WTC11 (cell line): ENCODE data around the gene TMEM92. TPM values are rescaled to one million over a fixed set of nuclear protein-coding genes. Genes with fewer than 3 reads are reported as not detected.
A peak's percentile ranks its signal among the peaks of the same experiment; 100 is the strongest.

Source experiments
- ATAC-seq: fragments of 200-7000 bp; cut with Tn5 transposase; 2 replicates; pipeline ENCODE4 v1.10.0; 2021; ENCODE audit warnings: mild to moderate bottlenecking, moderate library complexity
- CTCF ChIA-PET: fragments of 300-600 bp; sonication (Branson Sonifier 250); formaldehyde crosslinking; loops from one replicate; lab custom pipeline; 2021; ENCODE audit warnings: antibody characterized with exemption; lab: Charles Lee
- POLR2A ChIA-PET: fragments of 350-600 bp; sonication (Branson Sonifier 250); formaldehyde crosslinking; loops from one replicate; lab custom pipeline; 2021; ENCODE audit warnings: antibody characterized with exemption; lab: Charles Lee
- DNase-seq: peaks from one replicate; pipeline ENCODE4 v3.0.0; 2021; ENCODE audit warnings: low spot score
- H3K27ac Mint-ChIP-seq: 2 replicates; pipeline ENCODE4 v1.8.0; 2021; ENCODE audit warnings: mixed read lengths
- H3K27me3 Mint-ChIP-seq: 2 replicates; pipeline ENCODE4 v1.8.0; 2021; ENCODE audit warnings: low read depth, mild to moderate bottlenecking, moderate library complexity, mixed read lengths
- H3K36me3 Mint-ChIP-seq: 2 replicates; pipeline ENCODE4 v1.8.0; 2021; ENCODE audit warnings: mixed read lengths
- H3K4me1 Mint-ChIP-seq: 2 replicates; pipeline ENCODE4 v1.8.0; 2022; ENCODE audit warnings: mixed read lengths
- H3K4me3 Mint-ChIP-seq: 2 replicates; pipeline ENCODE4 v1.8.0; 2021; ENCODE audit warnings: mild to moderate bottlenecking, moderate library complexity, mixed read lengths
- H3K9me3 Mint-ChIP-seq: 2 replicates; pipeline ENCODE4 v1.8.0; 2021; ENCODE audit warnings: mixed read lengths
- AR ChIP-seq: fragments of 250-450 bp; sonication (Bioruptor Pico); IDR thresholded peaks from 2 replicates; pipeline ENCODE4 v1.9.0; 2021; ENCODE audit warnings: mild to moderate bottlenecking
- ATF3 ChIP-seq: sonication (generic); formaldehyde crosslinking; conservative IDR thresholded peaks from 2 replicates; pipeline ENCODE4 v1.8.1; 2022; ENCODE audit warnings: mild to moderate bottlenecking, missing genetic modification reagents
- ESRRA ChIP-seq: sonication (generic); formaldehyde crosslinking; IDR thresholded peaks from 2 replicates; pipeline ENCODE4 v1.8.1; 2022; ENCODE audit warnings: mild to moderate bottlenecking, missing genetic modification reagents, borderline replicate concordance
- FOXJ3 ChIP-seq: sonication (generic); formaldehyde crosslinking; IDR thresholded peaks from 2 replicates; pipeline ENCODE4 v1.9.0; 2021; ENCODE audit warnings: missing genetic modification reagents, mild to moderate bottlenecking, borderline replicate concordance
- JAZF1 ChIP-seq: fragments of 250-450 bp; sonication (Bioruptor Pico); IDR thresholded peaks from 2 replicates; pipeline ENCODE4 v1.9.0; 2021; ENCODE audit warnings: moderate library complexity, mild to moderate bottlenecking, inconsistent platforms
- MAX ChIP-seq: sonication (generic); formaldehyde crosslinking; IDR thresholded peaks from 2 replicates; pipeline ENCODE4 v1.8.0; 2022; ENCODE audit warnings: mild to moderate bottlenecking, missing genetic modification reagents
- MXD4 ChIP-seq: fragments of 250-450 bp; sonication (Bioruptor Pico); IDR thresholded peaks from 2 replicates; pipeline ENCODE4 v1.8.0; 2021; ENCODE audit warnings: mild to moderate bottlenecking, moderate library complexity, borderline replicate concordance
- NFE2L1 ChIP-seq: sonication (generic); formaldehyde crosslinking; IDR thresholded peaks from 2 replicates; pipeline ENCODE4 v1.8.1; 2023; ENCODE audit warnings: missing genetic modification reagents
- RORB ChIP-seq: fragments of 250-450 bp; sonication (Bioruptor Pico); IDR thresholded peaks from 2 replicates; pipeline ENCODE4 v1.9.0; 2021; ENCODE audit warnings: mild to moderate bottlenecking
- TCF7 ChIP-seq: sonication (generic); formaldehyde crosslinking; IDR thresholded peaks from 2 replicates; pipeline ENCODE4 v1.8.0; 2022; ENCODE audit warnings: mild to moderate bottlenecking, low read depth, missing genetic modification reagents, moderate library complexity
- ZNF263 ChIP-seq: sonication (generic); formaldehyde crosslinking; IDR thresholded peaks from 2 replicates; pipeline ENCODE4 v1.8.1; 2022; ENCODE audit warnings: low read depth, mild to moderate bottlenecking, moderate library complexity, missing genetic modification reagents
- ZNF281 ChIP-seq: sonication (generic); formaldehyde crosslinking; IDR thresholded peaks from 2 replicates; pipeline ENCODE4 v1.8.0; 2023; ENCODE audit warnings: mild to moderate bottlenecking, missing genetic modification reagents
- ZNF317 ChIP-seq: sonication (generic); formaldehyde crosslinking; IDR thresholded peaks from 2 replicates; pipeline ENCODE4 v1.8.1; 2023; ENCODE audit warnings: low read depth, mild to moderate bottlenecking, moderate library complexity, missing genetic modification reagents, borderline replicate concordance
- ZNF416 ChIP-seq: fragments of 250-450 bp; sonication (Bioruptor Pico); IDR thresholded peaks from 2 replicates; pipeline ENCODE4 v1.9.0; 2021; ENCODE audit warnings: mild to moderate bottlenecking, inconsistent platforms
- total RNA-seq: library from RNA; stranded (reverse); gene quantifications from 3 replicates; pipeline ENCODE4 v1.2.3, GENCODE V29; 2021

The TMEM92 gene
- total RNA-seq, 1 experiment from 2014 or later: 9.8 TPM

DNA sequence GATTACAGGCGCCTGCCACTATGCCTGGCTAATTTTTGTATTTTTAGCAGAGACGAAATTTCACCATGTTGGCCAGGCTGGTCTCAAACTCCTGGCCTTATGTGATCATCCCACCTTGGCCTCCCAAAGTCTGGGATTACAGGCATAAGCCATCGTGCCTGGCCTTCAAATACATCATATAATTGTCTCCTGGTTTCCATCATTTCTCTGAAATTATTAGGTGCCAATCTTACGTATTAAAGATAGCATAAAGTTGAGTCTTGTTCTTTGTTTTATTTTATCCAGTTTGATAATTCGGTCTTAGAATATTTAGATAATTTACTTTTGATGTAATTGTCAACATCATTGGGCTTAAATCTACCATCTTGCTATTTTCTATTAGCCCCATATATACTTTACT, 32.8 kb upstream of the TMEM92 start:
- no peaks in the 10 kb centered on the region for H3K4me1 Mint-ChIP-seq
- no peak overlapping the region for H3K4me3 Mint-ChIP-seq
- DNase-seq (no peak), ATAC-seq (no peak)
- peaks cover 8% of the 10 kb centered on the region; the same call in 1 of the 2 replicates for H3K27me3 Mint-ChIP-seq
- H3K27ac Mint-ChIP-seq: no peak overlapping the region
- ChIA-PET POLR2A (no interaction called here), CTCF (no interaction called here)
- H3K36me3 Mint-ChIP-seq: no peaks in the 10 kb centered on the region
- no peaks in the 10 kb centered on the region for H3K9me3 Mint-ChIP-seq
- TF ChIP-seq JAZF1 (CRISPR knock-in tag) (no peak), ZNF281 (CRISPR knock-in tag) (no peak), MXD4 (CRISPR knock-in tag) (no peak), ZNF317 (peak; percentile 89)

GRCh38 chr17:50244771-50245170, 29.5 kb upstream of the TMEM92 start:
- Mint-ChIP-seq H3K9me3 (peaks cover 31% of the 10 kb centered on the region), H3K27me3 (peaks cover 8% of the 10 kb centered on the region; the same call in 1 of the 2 replicates), H3K36me3 (peaks cover 12% of the 10 kb centered on the region), H3K4me3 (no peak overlapping the region), H3K4me1 (no peaks in the 10 kb centered on the region), H3K27ac (no peak overlapping the region)
- POLR2A ChIA-PET: interaction anchor here (0.5 kb wide), 1 partner anchor 1298 kb away, joined by 3 read pairs; no protein-coding TSS in a partner anchor
- TF ChIP-seq MAX (CRISPR knock-in tag) (no peak), FOXJ3 (CRISPR knock-in tag) (no peak), ZNF263 (CRISPR knock-in tag) (no peak), AR (CRISPR knock-in tag) (no peak)
- no peak for ATAC-seq
- DNase-seq: no peak
- CTCF ChIA-PET: no interaction called here

DNA sequence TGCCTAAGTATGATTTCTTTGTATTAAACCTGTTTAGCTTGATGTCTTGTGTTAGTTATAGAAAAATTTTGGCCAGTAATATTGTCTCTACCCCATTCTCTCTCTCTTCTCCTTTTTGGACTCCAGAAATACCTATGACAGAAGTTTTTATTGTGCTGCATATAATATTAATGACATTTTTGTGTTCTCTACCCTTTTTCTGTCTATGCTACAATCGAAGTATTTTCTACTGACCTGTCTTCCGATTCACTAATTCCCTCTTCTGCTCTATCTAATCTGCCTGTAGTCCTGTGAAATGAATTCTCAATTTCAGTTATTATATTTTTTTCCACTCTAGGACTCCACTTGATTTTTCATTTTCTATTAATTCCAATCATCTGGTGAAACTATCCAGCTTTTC, 26.0 kb upstream of the TMEM92 start:
- Mint-ChIP-seq H3K36me3 (peaks cover 12% of the 10 kb centered on the region), H3K27ac (no peak overlapping the region), H3K9me3 (peaks cover 46% of the 10 kb centered on the region), H3K4me3 (no peak overlapping the region), H3K4me1 (no peaks in the 10 kb centered on the region), H3K27me3 (peaks cover 23% of the 10 kb centered on the region)
- ATAC-seq: no peak
- POLR2A ChIA-PET: no interaction called here
- DNase-seq: no peak
- CTCF ChIA-PET: no interaction called here
- TF ChIP-seq RORB (CRISPR knock-in tag) (no peak), FOXJ3 (CRISPR knock-in tag) (no peak), ATF3 (no peak), NFE2L1 (CRISPR knock-in tag) (no peak), AR (CRISPR knock-in tag) (no peak), ESRRA (CRISPR knock-in tag) (no peak), ZNF416 (CRISPR knock-in tag) (no peak), TCF7 (CRISPR knock-in tag) (no peak)
